Measurements from ENCODE around the gene SYNC.
"Not testable (repeated sequence)": the region's sequence is repeated elsewhere in the genome, so short reads cannot be mapped to it uniquely, and the experiment has no call there.

The SYNC gene

GRCh38 chr1:32724678-32725614 lies 22.4 kb upstream of the SYNC start:
- DNase-seq = no peak

GRCh38 chr1:32719681-32720275 lies 17.2 kb upstream of the SYNC start:
- no peak for DNase-seq

GRCh38 chr1:32718527-32718926 lies 16.0 kb upstream of the SYNC start:
- no peak for DNase-seq

GRCh38 chr1:32718036-32718435 lies 15.5 kb upstream of the SYNC start:
- no peak for DNase-seq

- DNase-seq = no peak
Measured at GRCh38 chr1:32717503-32717902, 14.9 kb upstream of the SYNC start.

- DNase-seq = peak; percentile 59
Measured at GRCh38 chr1:32716312-32717148, 14.0 kb upstream of the SYNC start.

- no peak for DNase-seq
Measured at GRCh38 chr1:32715901-32716311, 13.3 kb upstream of the SYNC start.

GRCh38 chr1:32714277-32714676 lies 11.7 kb upstream of the SYNC start:
- DNase-seq = no peak

GRCh38 chr1:32713081-32713480 lies 10.5 kb upstream of the SYNC start:
- no peak for DNase-seq

GRCh38 chr1:32711221-32711620 lies 8.7 kb upstream of the SYNC start:
- not testable (repeated sequence) for DNase-seq

GRCh38 chr1:32709476-32709875 lies 6.9 kb upstream of the SYNC start:
- DNase-seq = no peak

GRCh38 chr1:32709075-32709474 lies 6.5 kb upstream of the SYNC start:
- DNase-seq = no peak

- no peak for DNase-seq
Measured at GRCh38 chr1:32706491-32706890, 3.9 kb upstream of the SYNC start.

GRCh38 chr1:32705516-32705915 lies 2.9 kb upstream of the SYNC start:
- no peak for DNase-seq

GRCh38 chr1:32703479-32704291 lies 1.1 kb upstream of the SYNC start:
- DNase-seq = peak; percentile 49

GRCh38 chr1:32701951-32702598 lies 495 bp downstream of the SYNC start:
- DNase-seq = peak; percentile 58

GRCh38 chr1:32701421-32701911 lies 1.1 kb downstream of the SYNC start:
- no peak for DNase-seq

GRCh38 chr1:32696996-32697395 lies 5.6 kb downstream of the SYNC start:
- DNase-seq = not testable (repeated sequence)

- DNase-seq = no peak
Measured at GRCh38 chr1:32696041-32696440, 6.5 kb downstream of the SYNC start.

- DNase-seq = no peak
Measured at GRCh38 chr1:32695098-32695904, 7.3 kb downstream of the SYNC start.
